Retinal pigment epithelial cell (primary cell): Measurements from ENCODE around the gene PAM.

ENCODE experiments used
- DNase-seq: peaks from one replicate; pipeline ENCODE4 v3.0.0-alpha.2; 2010; ENCODE audit warnings: low read depth
- H3K4me3 ChIP-seq: 2 replicates; pipeline ENCODE4 v1.5.1; 2011; ENCODE audit warnings: mild to moderate bottlenecking, low read length, control low read depth, moderate library complexity
- TF ChIP-seq, protein P1 (sequence below): conservative IDR thresholded peaks from 2 replicates; pipeline ENCODE4 v1.5.1; 2011; ENCODE audit warnings: low read depth, low read length, control low read depth, inconsistent platforms

PAM gene

DNA sequence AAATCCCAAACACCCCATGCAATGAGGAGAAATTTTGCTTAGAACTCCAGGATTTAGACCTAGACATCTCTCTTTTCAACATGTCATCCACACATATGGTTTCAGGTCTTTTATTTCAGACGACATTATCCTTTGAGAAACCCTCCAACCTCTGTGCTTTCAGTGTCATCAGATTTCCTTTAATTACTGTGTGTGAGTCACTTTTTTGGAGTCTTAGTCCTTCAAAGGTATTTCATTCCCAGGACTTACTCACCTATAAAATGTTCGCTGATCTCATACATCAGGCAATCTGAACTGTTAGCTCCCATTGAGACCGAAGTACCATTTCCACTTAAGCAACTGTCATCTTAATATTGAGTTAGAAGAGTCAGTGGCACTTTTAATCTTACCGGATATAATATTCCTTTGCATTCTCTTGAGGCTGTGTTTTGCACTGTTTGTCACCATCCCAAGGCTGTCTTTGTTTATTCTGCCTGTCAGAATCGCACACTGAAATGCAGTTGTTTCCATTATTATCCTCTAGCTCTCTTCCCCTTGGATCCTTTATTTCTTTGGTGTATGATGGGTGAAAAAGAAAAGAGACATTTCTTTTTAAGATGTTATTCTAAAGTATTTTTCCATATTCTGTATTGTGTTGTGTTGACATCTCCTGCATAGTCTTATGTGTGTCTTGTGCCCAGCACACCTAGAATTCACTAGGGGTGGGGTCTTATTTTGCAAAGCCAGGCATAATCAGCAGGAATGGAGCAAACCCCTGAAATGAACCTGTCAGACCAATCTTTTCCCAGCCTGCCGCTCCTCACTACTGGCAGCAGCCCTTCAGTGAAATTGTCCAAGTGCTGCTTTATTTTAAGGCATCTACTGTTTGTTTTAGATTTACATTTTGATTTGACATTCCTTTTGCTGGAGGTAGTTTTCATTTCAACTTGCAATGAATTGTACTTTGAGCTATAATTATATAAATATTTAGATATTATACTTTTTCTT, 155.4 kb downstream of the PAM start:
- no peak overlapping the region for H3K4me3 ChIP-seq
- DNase-seq: peak; percentile 43
- TF ChIP-seq, protein P1, sequence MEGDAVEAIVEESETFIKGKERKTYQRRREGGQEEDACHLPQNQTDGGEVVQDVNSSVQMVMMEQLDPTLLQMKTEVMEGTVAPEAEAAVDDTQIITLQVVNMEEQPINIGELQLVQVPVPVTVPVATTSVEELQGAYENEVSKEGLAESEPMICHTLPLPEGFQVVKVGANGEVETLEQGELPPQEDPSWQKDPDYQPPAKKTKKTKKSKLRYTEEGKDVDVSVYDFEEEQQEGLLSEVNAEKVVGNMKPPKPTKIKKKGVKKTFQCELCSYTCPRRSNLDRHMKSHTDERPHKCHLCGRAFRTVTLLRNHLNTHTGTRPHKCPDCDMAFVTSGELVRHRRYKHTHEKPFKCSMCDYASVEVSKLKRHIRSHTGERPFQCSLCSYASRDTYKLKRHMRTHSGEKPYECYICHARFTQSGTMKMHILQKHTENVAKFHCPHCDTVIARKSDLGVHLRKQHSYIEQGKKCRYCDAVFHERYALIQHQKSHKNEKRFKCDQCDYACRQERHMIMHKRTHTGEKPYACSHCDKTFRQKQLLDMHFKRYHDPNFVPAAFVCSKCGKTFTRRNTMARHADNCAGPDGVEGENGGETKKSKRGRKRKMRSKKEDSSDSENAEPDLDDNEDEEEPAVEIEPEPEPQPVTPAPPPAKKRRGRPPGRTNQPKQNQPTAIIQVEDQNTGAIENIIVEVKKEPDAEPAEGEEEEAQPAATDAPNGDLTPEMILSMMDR: no peak

DNA sequence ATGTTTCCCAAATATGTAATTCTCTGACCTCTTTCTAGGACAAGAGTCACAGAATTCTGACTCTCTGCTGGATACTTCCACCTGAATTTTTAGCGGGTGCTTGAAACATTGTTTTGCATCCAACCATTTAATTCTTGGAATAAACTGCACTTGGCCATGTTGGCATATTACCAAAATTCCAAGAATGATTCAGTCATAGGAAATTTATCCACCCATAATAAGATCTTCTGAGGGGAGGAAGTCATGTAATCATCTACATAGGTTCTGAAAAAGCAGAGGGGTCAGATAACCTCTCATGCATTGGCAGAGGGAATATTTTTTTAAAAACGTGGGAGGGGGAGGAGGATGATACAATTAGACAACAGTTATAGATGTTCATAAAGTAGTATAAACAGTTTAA, 156.9 kb downstream of the PAM start:
- peak; percentile 52 for DNase-seq
- TF ChIP-seq, protein P1: no peak

DNA sequence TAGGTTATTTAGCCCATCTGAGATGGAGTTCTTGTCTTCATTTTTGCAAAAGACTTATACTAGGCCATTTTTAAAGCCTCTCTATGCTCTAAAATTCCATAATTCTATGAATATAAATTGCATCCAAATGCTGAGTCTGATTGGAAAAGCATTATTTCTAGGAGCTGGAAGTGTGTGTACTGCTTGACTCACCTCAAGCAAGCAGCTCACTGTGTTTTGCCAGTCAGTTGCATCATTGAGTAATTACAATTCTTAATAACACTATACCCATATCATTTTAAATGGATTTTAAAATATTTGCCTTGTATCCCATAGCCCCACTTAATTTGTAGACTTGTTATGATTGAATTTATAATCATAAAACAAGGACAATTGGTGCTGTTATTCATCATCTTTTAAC, 161.0 kb downstream of the PAM start:
- no peak overlapping the region for H3K4me3 ChIP-seq
- no peak for DNase-seq
- TF ChIP-seq, protein P1: no peak

More for the DNA sequence above, 156.9 kb downstream of the PAM start:
- H3K4me3 ChIP-seq: no peak overlapping the region

DNA sequence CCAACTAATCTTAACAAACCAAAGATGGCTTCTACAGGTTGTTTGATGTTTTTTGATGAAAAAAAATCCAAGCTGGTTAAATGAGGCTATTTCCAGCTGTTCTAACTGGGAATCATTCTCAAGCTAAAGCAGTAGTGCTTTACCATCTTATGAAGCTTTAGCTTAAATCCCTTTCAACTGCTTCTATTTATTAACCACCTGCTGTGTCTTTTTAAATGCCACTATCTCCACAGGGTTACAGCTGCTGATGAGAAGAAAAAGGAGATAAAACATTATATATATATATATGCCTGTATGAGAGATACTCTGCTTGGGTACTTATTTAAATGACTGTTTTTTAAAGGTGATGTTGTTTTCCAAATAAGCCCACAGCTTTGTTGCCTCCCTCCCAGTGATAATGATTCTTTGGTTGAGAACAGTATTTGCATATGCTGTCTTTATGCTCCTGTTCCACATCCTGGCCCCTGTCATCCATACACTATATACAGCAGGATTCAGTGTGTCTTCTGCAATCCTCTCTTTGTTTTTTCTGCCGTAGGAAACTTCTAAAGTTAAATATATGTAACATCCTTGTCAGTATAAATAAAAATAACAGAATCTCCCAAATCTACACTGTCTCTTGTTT, 164.0 kb downstream of the PAM start:
- TF ChIP-seq, protein P1: no peak
- no peak for DNase-seq
- H3K4me3 ChIP-seq: no peak overlapping the region

DNA sequence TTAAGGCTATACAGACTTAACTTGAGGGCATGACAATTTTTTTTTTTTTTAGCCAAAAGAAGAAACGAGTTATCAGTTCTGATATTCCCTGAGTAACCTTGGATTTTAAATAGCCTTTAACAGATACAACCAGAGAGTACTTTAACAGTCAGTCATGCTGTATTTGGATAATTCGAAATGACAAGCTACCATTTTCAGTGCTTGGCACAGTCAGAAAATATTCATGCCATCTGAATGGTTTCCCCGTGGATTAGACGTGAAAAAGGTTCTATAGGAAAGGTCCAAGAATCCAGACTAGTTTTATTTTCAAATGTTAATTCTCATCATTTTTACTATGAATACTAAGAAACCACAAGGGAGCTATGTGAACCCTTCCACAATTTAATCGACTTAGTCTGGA, 165.7 kb downstream of the PAM start:
- TF ChIP-seq, protein P1: no peak
- DNase-seq: no peak
- H3K4me3 ChIP-seq: no peak overlapping the region

DNA sequence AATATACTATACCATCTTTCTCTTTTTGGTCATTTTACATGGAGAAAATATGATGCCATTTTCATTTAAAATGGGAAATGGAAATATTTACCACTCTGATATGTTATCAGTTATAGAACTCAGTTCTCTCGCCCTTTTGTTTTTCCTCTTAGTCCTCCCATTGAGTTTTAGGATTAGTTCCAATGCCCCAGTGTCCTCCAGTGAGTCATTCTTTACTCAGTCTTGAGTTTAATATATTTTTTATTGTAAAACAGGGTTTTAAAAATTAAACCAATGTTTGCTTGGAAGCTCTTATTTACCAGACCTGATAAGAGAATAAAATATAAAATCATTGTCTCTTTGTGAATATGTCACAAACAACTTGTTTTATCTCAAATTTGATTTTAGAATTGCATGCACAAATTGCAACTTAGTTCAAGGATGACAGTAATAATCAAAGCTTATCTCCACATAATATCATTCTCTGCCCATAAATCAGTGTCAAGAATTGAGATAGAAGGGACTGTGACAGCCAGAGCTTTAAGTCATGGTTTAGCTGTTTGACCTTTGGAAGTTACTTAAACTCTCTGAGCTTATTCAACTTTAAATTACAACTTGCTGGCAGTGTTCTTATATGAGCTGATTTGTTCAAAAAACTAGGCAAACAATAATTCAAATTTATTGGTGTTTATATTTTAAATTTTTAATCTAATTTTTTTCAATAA, 166.4 kb downstream of the PAM start:
- DNase-seq: no peak
- TF ChIP-seq, protein P1: no peak
- H3K4me3 ChIP-seq: no peak overlapping the region
